K562 (cell line): ENCODE data around the gene NPNT. TPM values are rescaled to one million over a fixed set of nuclear protein-coding genes. Genes with fewer than 3 reads are reported as not detected.

ENCODE experiments used
- ATAC-seq: fragments of 200-7000 bp; cut with Tn5 transposase; 3 replicates; pipeline ENCODE4 v1.9.1; 2020; ENCODE audit warnings: moderate library complexity
- Bru-seq: library from RNA; stranded (reverse); fragments of 400-500 nt; gene quantifications from one replicate; lab custom pipeline; 2021; lab: Mats Ljungman, UMichigan
- BruChase-seq, 2 experiments: library from RNA; stranded (reverse); fragments of 400-500 nt; gene quantifications; one replicate each; lab custom pipeline; 2021; lab: Mats Ljungman, UMichigan
- BruUV-seq: library from RNA; stranded (reverse); fragments of 400-500 nt; replicated peaks from 2 replicates; lab custom pipeline; 2021; lab: Mats Ljungman, UMichigan
- CTCF ChIA-PET: fragments of 300-600 bp; formaldehyde crosslinking; extraction: SDS; loops from one replicate; lab custom pipeline; 2021; ENCODE audit warnings: low intra/inter-chr PET ratio; lab: Yijun Ruan, JAX
- POLR2A ChIA-PET: fragments of 300-600, 350-650 bp; sonication (Branson Sonifier 250); formaldehyde crosslinking; extraction: SDS; loops from one replicate; lab custom pipeline; 2021; ENCODE audit warnings: antibody characterized with exemption, inconsistent platforms; lab: Yijun Ruan, JAX
- DNase-seq, 4 experiments: peaks; one replicate each; pipeline versions ENCODE4 v3.0.0 to v3.0.0-alpha.2; 2011 to 2018; ENCODE audit warnings: low spot score in 3 of 4, mixed read lengths in 3 of 4; ENCODE audit errors: extremely low read depth in 1 of 4
- FAIRE-seq: peaks from 2 replicates; lab custom pipeline; 2011; peaks lifted over from hg19 to GRCh38; lab: Jason Lieb, UNC
- H2AFZ ChIP-seq: 2 replicates; pipeline ENCODE4 v1.6.0; 2011; ENCODE audit warnings: low read depth, low read length, control low read depth, inconsistent platforms
- H3K27ac ChIP-seq: fragments of 200-600 bp; 3 replicates; pipeline ENCODE4 v1.8.0; 2011; ENCODE audit warnings: low read depth, mild to moderate bottlenecking, control low read depth, inconsistent platforms, low read length, moderate library complexity, mixed read lengths; ENCODE audit errors: extremely low read depth
- H3K27me3 ChIP-seq, 2 experiments: fragments of 300-600 bp in 1 of 2; 2 replicates in 1 of 2; 3 replicates in 1 of 2; pipeline versions ENCODE4 v1.6.0 to v1.8.0; 2011; ENCODE audit warnings: inconsistent platforms in 2 of 2, low read length in 2 of 2, mild to moderate bottlenecking in 1 of 2, mixed read lengths in 1 of 2, moderate library complexity in 1 of 2; ENCODE audit not compliant: control insufficient read depth in 2 of 2, insufficient read depth in 2 of 2
- H3K36me3 ChIP-seq: fragments of 300-600 bp; 3 replicates; pipeline ENCODE4 v1.8.0; 2011; ENCODE audit warnings: mild to moderate bottlenecking, low read length, inconsistent platforms; ENCODE audit not compliant: control insufficient read depth, insufficient read depth
- H3K4me1 ChIP-seq, 2 experiments: fragments of 200-600 bp in 1 of 2; replicated peaks in 1 of 2; 2 replicates in 1 of 2; 3 replicates in 1 of 2; pipeline versions ENCODE4 v1.5.1 to v1.8.0; 2011; ENCODE audit warnings: inconsistent platforms in 2 of 2, low read length in 2 of 2, mild to moderate bottlenecking in 1 of 2, mixed read lengths in 1 of 2, moderate library complexity in 1 of 2; ENCODE audit not compliant: control insufficient read depth in 2 of 2, insufficient read depth in 2 of 2
- H3K4me2 ChIP-seq: 2 replicates; pipeline ENCODE4 v1.6.1; 2011; ENCODE audit warnings: low read length, control low read depth, inconsistent platforms, mixed read lengths; ENCODE audit not compliant: insufficient read depth
- H3K4me3 ChIP-seq: fragments of 200-600 bp; sonication (generic), shearing (Covaris generic); 2 replicates; pipeline ENCODE4 v1.5.1; 2016; ENCODE audit warnings: control low read depth, inconsistent platforms
- H3K79me2 ChIP-seq: fragments of 200-600 bp; 3 replicates; pipeline ENCODE4 v1.8.0; 2011; ENCODE audit warnings: low read length, inconsistent platforms; ENCODE audit not compliant: control insufficient read depth, insufficient read depth
- H3K9ac ChIP-seq, 2 experiments: 2 replicates each; pipeline versions ENCODE4 v1.6.0 to v1.6.1; 2011; ENCODE audit warnings: low read depth in 2 of 2, low read length in 2 of 2, control low read depth in 1 of 2, inconsistent platforms in 1 of 2, mild to moderate bottlenecking in 1 of 2, mixed read lengths in 1 of 2; ENCODE audit not compliant: insufficient read depth in 1 of 2
- H3K9me1 ChIP-seq: one replicate; pipeline ENCODE4 v1.6.0; 2011; ENCODE audit warnings: inconsistent platforms, mild to moderate bottlenecking, low read length, moderate library complexity; ENCODE audit not compliant: control insufficient read depth, insufficient read depth
- H3K9me3 ChIP-seq: replicated peaks from 2 replicates; pipeline ENCODE4 v1.5.1; 2011; ENCODE audit warnings: low read depth, low read length, inconsistent platforms; ENCODE audit not compliant: control insufficient read depth, insufficient read depth
- H4K20me1 ChIP-seq: replicated peaks from 2 replicates; pipeline ENCODE4 v1.6.1; 2011; ENCODE audit warnings: low read length, inconsistent platforms, mixed read lengths; ENCODE audit not compliant: control insufficient read depth, insufficient read depth
- ERF ChIP-seq: fragments of 450-650 bp; formaldehyde crosslinking; IDR thresholded peaks from 2 replicates; pipeline ENCODE4 v1.4.0; 2020; ENCODE audit warnings: mild to moderate bottlenecking, mixed read lengths
- ETV6 ChIP-seq, 3 experiments: fragments of 150-350 bp in 1 of 3; sonication (generic) in 1 of 3; formaldehyde crosslinking in 1 of 3; IDR thresholded peaks; 2 replicates each; pipeline versions ENCODE4 v1.6.1 to v1.8.0; 2014 to 2022; ENCODE audit warnings: borderline replicate concordance in 2 of 3, low read depth in 2 of 3, antibody characterized with exemption in 1 of 3, low read length in 1 of 3, mild to moderate bottlenecking in 1 of 3, missing genetic modification reagents in 1 of 3
- WGBS: fragments of 100-300 bp; shearing (Covaris generic); methylation state at CpG from one replicate; pipeline ENCODE4 v1.1.6; 2016; ENCODE audit warnings: low coverage, mixed read lengths; ENCODE audit not compliant: insufficient coverage; ENCODE audit errors: missing lambda C conversion rate; 5-methylcytosine and 5-hydroxymethylcytosine counted together
- in situ Hi-C: fragments of 300-500 bp; cut with MboI; formaldehyde crosslinking; loops from 4 replicates; pipeline ENCODE4 v1.15.0; 2018; ENCODE audit warnings: inconsistent platforms, mixed read lengths
- intact Hi-C: fragments of 100-400 bp; cut with micrococcal nuclease; formaldehyde crosslinking; loops from 2 replicates; pipeline ENCODE4 v1.14.2; 2022
- long read RNA-seq, 3 experiments: library from polyadenylated mRNA in 2 of 3; library from RNA in 1 of 3; unstranded in 2 of 3; stranded (forward) in 1 of 3; transcript quantifications; one replicate each; pipeline ENCODE4 v2.0.0, GENCODE V29; 2019 to 2022
- polyA minus RNA-seq, 3 experiments: library from RNA; depleted of rRNA, polyadenylated mRNA; stranded (reverse); fragments of >200 nt; gene quantifications; 2 replicates each; pipeline ENCODE4 v1.2.3, GENCODE V29; 2011
- polyA plus RNA-seq, 8 experiments: library from polyadenylated mRNA; depleted of rRNA in 4 of 8; stranded (reverse) in 5 of 8; unstranded in 3 of 8; fragments of >200 nt; fragmentation: Nextera tagmentation in 2 of 8; fragmentation: Illumina TruSeq in 1 of 8; extraction: Ambion mirVana in 2 of 8; extraction: Trizol in 1 of 8; gene quantifications; 2 replicates each; pipeline versions ENCODE4 v1.2.1 to v1.2.3, GENCODE V29; 2011 to 2014; ENCODE audit warnings: inconsistent platforms in 1 of 8, missing spikeins in 1 of 8
- total RNA-seq, 7 experiments: library from RNA; depleted of rRNA in 6 of 7; stranded (reverse); fragments of >200 nt in 6 of 7; fragmentation: Illumina TruSeq in 2 of 7; extraction: Trizol in 2 of 7; gene quantifications; 2 replicates each; pipeline versions ENCODE4 v1.2.1 to v1.2.3, GENCODE V29; 2011 to 2021; ENCODE audit warnings: low replicate concordance in 1 of 7

The NPNT gene
- total RNA-seq (2011; cell fraction: chromatin; rRNA removed; ENCODE audit: low replicate concordance), result not detected in 2 replicates
- total RNA-seq (2011; cell fraction: nucleolus; rRNA removed), result not detected in 2 replicates
- total RNA-seq (2011; cell fraction: nucleoplasm; rRNA removed), result not detected in 2 replicates
- not detected in 2 replicates for total RNA-seq (2014; rRNA removed)
- total RNA-seq (2014; rRNA removed; fragmentation: Illumina TruSeq; extraction: Trizol), result not detected in 2 replicates
- total RNA-seq (2015; rRNA removed; fragmentation: Illumina TruSeq; extraction: Trizol), result not detected in 2 replicates
- total RNA-seq (2021), result 0.20 and 0.22 TPM in 2 replicates
- not detected in 2 replicates for polyA plus RNA-seq (2011; rRNA removed)
- not detected in 2 replicates for polyA plus RNA-seq (2011; cell fraction: cytosol; rRNA removed)
- 0.08 TPM in 1 of 2 replicates, not detected in the other for polyA plus RNA-seq (2011; cell fraction: nucleus; rRNA removed)
- 0.33 TPM in 1 of 2 replicates, not detected in the other for polyA plus RNA-seq (2012)
- polyA plus RNA-seq (2014; fragmentation: Illumina TruSeq; extraction: Trizol), result not detected in 2 replicates
- polyA plus RNA-seq (2014; fragmentation: Nextera tagmentation; extraction: Ambion mirVana), result not detected
- polyA plus RNA-seq (2014; rRNA removed), result not detected in 2 replicates
- polyA minus RNA-seq (2011; rRNA and poly(A)+ RNA removed), result not detected in 2 replicates
- polyA minus RNA-seq (2011; cell fraction: cytosol; rRNA and poly(A)+ RNA removed), result not detected in 2 replicates
- polyA minus RNA-seq (2011; cell fraction: nucleus; rRNA and poly(A)+ RNA removed), result not detected in 2 replicates
- percentile 5 among the genes with signal in this experiment for Bru-seq, nascent RNA
- BruChase-seq, experiment 1, labeled RNA remaining after a 2-hour chase, result percentile 31 among the genes with signal in this experiment
- BruChase-seq, experiment 2, labeled RNA remaining after a 6-hour chase, result percentile 32 among the genes with signal in this experiment
- long read RNA-seq, experiment 1, result 0 reads
- long read RNA-seq, experiment 2, result 0 reads
- long read RNA-seq, experiment 3, result 0 reads

DNA sequence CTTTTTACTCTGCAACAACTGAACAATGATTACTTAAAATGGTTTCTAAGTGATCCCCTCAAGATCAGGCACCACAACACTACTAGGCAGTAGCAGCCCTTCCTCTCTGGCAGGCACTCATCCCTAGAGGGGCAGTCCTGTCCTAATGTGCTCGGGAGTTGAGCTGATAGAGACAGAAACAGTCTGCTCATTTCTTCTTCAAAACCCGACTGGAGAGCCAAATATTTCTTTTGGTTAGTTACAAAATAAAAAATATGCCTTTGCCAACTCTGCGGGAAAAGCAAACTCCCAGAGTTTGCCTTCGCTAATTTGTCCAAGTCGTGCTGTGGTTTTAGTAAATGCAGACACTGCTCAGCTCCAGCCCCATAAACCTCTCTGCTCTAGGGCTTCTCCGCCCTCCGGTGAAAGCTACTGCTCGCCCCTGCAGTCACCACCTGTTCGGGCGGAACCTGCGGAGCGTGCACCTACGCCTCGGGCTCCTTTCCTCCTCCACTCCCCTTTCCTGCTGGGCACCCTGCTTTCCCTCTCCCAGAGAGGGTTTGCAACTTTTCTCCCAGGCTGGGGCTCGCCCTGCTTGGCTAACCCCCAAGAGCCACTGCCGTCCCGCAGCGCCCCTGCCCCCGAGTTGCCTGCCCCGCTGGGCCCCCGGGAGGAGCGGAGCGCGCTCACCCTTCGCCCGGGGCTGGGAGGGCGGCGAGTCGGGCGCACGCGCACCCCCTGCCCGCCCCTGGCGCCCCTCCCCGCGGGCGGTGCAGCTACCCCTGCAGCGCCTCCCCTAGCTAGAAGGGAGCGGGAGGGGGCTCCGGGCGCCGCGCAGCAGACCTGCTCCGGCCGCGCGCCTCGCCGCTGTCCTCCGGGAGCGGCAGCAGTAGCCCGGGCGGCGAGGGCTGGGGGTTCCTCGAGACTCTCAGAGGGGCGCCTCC, at the start of gene NPNT:
Gene NPNT (plus strand): TSS at position 812 of the 923 bp plus-strand sequence. CDS start 182 bp downstream, outside the sequence.
- intact Hi-C loops, result no loop called here
- no peaks in the 10 kb centered on the region for H3K36me3 ChIP-seq
- no peaks in the 10 kb centered on the region for H3K9me1 ChIP-seq
- H3K4me3 ChIP-seq, result no peak within 1 kb of the TSS
- no peaks in the 10 kb centered on the region for H3K79me2 ChIP-seq
- no peak within 1 kb of the TSS for H3K4me2 ChIP-seq
- ATAC-seq (no peak), DNase-seq (no peak), FAIRE-seq (no peak)
- POLR2A ChIA-PET, result no interaction called here
- 26% methylated on average over 11 of the region's 56 CpGs for WGBS
- TF ChIP-seq ERF (CRISPR knock-in tag) (no peak), ETV6 (IDR thresholded peaks at IDR 0.05; ENCODE audit: borderline replicate concordance in 1 of 2, low read depth in 2 of 2, low read length in 1 of 2) (no peak), ETV6 (CRISPR knock-in tag; IDR thresholded peaks at IDR 0.05; ENCODE audit: borderline replicate concordance) (no peak)
- no peak within 1 kb of the TSS for H3K27ac ChIP-seq
- no TSS peak for BruUV-seq
- H2AFZ ChIP-seq, result no peak within 1 kb of the TSS
- peaks cover 0 to 30% of the 10 kb centered on the region in 2 experiments; a peak in 3 of 5 replicates for H3K27me3 ChIP-seq
- no peak within 1 kb of the TSS for H3K9ac ChIP-seq
- no peaks in the 10 kb centered on the region; the same call in 1 of the 2 replicates for H4K20me1 ChIP-seq
- H3K9me3 ChIP-seq, result no peaks in the 10 kb centered on the region
- CTCF ChIA-PET, result no interaction called here
- in situ Hi-C loops, result no loop called here
- H3K4me1 ChIP-seq, result peaks cover 0 to 12% of the 10 kb centered on the region in 2 experiments; a peak in 1 of 5 replicates
